ENCODE data around the gene ZNF768.

DNA sequence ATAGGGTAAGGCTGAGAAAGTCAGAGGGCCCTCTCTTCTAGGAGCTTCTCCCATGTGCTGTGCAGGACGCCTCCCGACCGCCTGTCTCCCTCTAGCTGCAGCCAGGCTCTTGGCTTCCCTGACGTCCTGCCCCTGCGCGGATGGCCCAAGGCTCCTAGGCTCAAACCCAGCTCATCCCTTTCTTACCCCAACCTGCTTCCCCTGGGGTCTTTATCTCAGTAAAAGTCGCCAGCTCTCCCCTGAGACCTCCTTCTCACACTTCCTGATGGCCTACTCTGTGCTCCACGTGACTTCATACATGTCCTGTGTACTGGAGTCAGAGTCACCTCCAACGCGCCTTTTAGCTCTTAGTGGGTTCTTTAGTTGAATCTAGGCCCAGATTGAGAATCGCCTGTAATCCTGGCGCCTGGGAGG is 9.4 kb upstream of the ZNF768 start:
- TF ChIP-seq POLR2A (IDR thresholded peaks at IDR 0.05; ENCODE audit: insufficient read depth in 1 of 2, low read depth in 2 of 2, low read length in 2 of 2): peak in 1 of 2 experiments; percentile 50; a peak in 1 of 4 replicates
- no peak for TF ChIP-seq POLR2AphosphoS2 (IDR thresholded peaks at IDR 0.05; ENCODE audit: low read depth, low read length)
- no peak for TF ChIP-seq GZF1 (CRISPR knock-in tag; IDR thresholded peaks at IDR 0.05)
- TF ChIP-seq CBX5 (CRISPR knock-in tag; IDR thresholded peaks at IDR 0.05; ENCODE audit: borderline replicate concordance): no peak
- TF ChIP-seq, protein P1, sequence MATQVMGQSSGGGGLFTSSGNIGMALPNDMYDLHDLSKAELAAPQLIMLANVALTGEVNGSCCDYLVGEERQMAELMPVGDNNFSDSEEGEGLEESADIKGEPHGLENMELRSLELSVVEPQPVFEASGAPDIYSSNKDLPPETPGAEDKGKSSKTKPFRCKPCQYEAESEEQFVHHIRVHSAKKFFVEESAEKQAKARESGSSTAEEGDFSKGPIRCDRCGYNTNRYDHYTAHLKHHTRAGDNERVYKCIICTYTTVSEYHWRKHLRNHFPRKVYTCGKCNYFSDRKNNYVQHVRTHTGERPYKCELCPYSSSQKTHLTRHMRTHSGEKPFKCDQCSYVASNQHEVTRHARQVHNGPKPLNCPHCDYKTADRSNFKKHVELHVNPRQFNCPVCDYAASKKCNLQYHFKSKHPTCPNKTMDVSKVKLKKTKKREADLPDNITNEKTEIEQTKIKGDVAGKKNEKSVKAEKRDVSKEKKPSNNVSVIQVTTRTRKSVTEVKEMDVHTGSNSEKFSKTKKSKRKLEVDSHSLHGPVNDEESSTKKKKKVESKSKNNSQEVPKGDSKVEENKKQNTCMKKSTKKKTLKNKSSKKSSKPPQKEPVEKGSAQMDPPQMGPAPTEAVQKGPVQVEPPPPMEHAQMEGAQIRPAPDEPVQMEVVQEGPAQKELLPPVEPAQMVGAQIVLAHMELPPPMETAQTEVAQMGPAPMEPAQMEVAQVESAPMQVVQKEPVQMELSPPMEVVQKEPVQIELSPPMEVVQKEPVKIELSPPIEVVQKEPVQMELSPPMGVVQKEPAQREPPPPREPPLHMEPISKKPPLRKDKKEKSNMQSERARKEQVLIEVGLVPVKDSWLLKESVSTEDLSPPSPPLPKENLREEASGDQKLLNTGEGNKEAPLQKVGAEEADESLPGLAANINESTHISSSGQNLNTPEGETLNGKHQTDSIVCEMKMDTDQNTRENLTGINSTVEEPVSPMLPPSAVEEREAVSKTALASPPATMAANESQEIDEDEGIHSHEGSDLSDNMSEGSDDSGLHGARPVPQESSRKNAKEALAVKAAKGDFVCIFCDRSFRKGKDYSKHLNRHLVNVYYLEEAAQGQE (IDR thresholded peaks at IDR 0.05; ENCODE audit: borderline replicate concordance in 1 of 2, low read depth in 1 of 2, low read length in 2 of 2): no peak
- TF ChIP-seq RNF2 (conservative IDR thresholded peaks at IDR 0.05; ENCODE audit: low read depth): 0 out of 2 replicates have a peak, but pooled peaks have one; percentile 35
- TF ChIP-seq ETV5 (CRISPR knock-in tag; IDR thresholded peaks at IDR 0.05; ENCODE audit: borderline replicate concordance): peak; percentile 39; the same call in 1 of the 2 replicates
- TF ChIP-seq, protein P2, sequence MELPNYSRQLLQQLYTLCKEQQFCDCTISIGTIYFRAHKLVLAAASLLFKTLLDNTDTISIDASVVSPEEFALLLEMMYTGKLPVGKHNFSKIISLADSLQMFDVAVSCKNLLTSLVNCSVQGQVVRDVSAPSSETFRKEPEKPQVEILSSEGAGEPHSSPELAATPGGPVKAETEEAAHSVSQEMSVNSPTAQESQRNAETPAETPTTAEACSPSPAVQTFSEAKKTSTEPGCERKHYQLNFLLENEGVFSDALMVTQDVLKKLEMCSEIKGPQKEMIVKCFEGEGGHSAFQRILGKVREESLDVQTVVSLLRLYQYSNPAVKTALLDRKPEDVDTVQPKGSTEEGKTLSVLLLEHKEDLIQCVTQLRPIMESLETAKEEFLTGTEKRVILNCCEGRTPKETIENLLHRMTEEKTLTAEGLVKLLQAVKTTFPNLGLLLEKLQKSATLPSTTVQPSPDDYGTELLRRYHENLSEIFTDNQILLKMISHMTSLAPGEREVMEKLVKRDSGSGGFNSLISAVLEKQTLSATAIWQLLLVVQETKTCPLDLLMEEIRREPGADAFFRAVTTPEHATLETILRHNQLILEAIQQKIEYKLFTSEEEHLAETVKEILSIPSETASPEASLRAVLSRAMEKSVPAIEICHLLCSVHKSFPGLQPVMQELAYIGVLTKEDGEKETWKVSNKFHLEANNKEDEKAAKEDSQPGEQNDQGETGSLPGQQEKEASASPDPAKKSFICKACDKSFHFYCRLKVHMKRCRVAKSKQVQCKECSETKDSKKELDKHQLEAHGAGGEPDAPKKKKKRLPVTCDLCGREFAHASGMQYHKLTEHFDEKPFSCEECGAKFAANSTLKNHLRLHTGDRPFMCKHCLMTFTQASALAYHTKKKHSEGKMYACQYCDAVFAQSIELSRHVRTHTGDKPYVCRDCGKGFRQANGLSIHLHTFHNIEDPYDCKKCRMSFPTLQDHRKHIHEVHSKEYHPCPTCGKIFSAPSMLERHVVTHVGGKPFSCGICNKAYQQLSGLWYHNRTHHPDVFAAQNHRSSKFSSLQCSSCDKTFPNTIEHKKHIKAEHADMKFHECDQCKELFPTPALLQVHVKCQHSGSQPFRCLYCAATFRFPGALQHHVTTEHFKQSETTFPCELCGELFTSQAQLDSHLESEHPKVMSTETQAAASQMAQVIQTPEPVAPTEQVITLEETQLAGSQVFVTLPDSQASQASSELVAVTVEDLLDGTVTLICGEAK (IDR thresholded peaks at IDR 0.05): no peak
- TF ChIP-seq, protein P2 (CRISPR knock-in tag; IDR thresholded peaks at IDR 0.05): peak; percentile 70; the same call in 1 of the 2 replicates
- TF ChIP-seq, protein P3, sequence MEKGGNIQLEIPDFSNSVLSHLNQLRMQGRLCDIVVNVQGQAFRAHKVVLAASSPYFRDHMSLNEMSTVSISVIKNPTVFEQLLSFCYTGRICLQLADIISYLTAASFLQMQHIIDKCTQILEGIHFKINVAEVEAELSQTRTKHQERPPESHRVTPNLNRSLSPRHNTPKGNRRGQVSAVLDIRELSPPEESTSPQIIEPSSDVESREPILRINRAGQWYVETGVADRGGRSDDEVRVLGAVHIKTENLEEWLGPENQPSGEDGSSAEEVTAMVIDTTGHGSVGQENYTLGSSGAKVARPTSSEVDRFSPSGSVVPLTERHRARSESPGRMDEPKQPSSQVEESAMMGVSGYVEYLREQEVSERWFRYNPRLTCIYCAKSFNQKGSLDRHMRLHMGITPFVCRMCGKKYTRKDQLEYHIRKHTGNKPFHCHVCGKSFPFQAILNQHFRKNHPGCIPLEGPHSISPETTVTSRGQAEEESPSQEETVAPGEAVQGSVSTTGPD (CRISPR knock-in tag; IDR thresholded peaks at IDR 0.05): 0 out of 2 replicates have a peak, but pooled peaks have one; percentile 34
- TF ChIP-seq MEIS2 (CRISPR knock-in tag; IDR thresholded peaks at IDR 0.05): peak; percentile 42; the same call in 1 of the 2 replicates
- no peak for TF ChIP-seq NFYB (CRISPR knock-in tag; IDR thresholded peaks at IDR 0.05)
- TF ChIP-seq ZNF468 (CRISPR knock-in tag; IDR thresholded peaks at IDR 0.05): no peak

Data from HepG2 (cell line).